GM23338 (cell line): ENCODE data around the gene P3H4. TPM values are rescaled to one million over a fixed set of nuclear protein-coding genes. Genes with fewer than 3 reads are reported as not detected.

ENCODE experiments used
- ATAC-seq: fragments of 200-7000 bp; cut with Tn5 transposase; 3 replicates; pipeline ENCODE4 v1.9.1; 2020
- DNase-seq: peaks from one replicate; pipeline ENCODE4 v3.0.0-alpha.2; 2015; ENCODE audit warnings: low spot score
- H2AFZ ChIP-seq: fragments of 200-600 bp; sonication (generic); 2 replicates; pipeline ENCODE4 v1.8.0; 2016; ENCODE audit warnings: antibody characterized with exemption, mild to moderate bottlenecking, moderate library complexity
- H3F3A ChIP-seq: fragments of 200-600 bp; sonication (generic); replicated peaks from 2 replicates; pipeline ENCODE4 v1.8.0; 2017; ENCODE audit warnings: antibody characterized with exemption, mixed run types, low read depth
- H3K27ac ChIP-seq: fragments of 200-600 bp; sonication (generic); 2 replicates; pipeline ENCODE4 v1.6.1; 2016; ENCODE audit warnings: low read depth
- H3K27me3 ChIP-seq: fragments of 200-600 bp; sonication (generic); 2 replicates; pipeline ENCODE4 v1.8.0; 2016; ENCODE audit warnings: mild to moderate bottlenecking, mixed run types, moderate library complexity; ENCODE audit not compliant: insufficient read depth
- H3K36me3 ChIP-seq: fragments of 200-600 bp; sonication (generic); 2 replicates; pipeline ENCODE4 v1.8.0; 2016; ENCODE audit warnings: mild to moderate bottlenecking; ENCODE audit not compliant: insufficient read depth
- H3K4me1 ChIP-seq: fragments of 200-600 bp; sonication (generic); 2 replicates; pipeline ENCODE4 v1.8.0; 2016; ENCODE audit warnings: mild to moderate bottlenecking, moderate library complexity; ENCODE audit not compliant: insufficient read depth
- H3K4me2 ChIP-seq: fragments of 200-600 bp; sonication (generic); 2 replicates; pipeline ENCODE4 v1.7.1; 2017; ENCODE audit warnings: mixed run types
- H3K4me3 ChIP-seq: fragments of 200-600 bp; sonication (generic); 2 replicates; pipeline ENCODE4 v1.6.1; 2016; ENCODE audit warnings: mixed run types
- H3K79me2 ChIP-seq: fragments of 200-600 bp; sonication (generic); replicated peaks from 2 replicates; pipeline ENCODE4 v1.8.0; 2017; ENCODE audit warnings: mild to moderate bottlenecking; ENCODE audit not compliant: insufficient read depth
- H3K9me2 ChIP-seq: fragments of 200-600 bp; sonication (generic); 2 replicates; pipeline ENCODE4 v1.8.0; 2017; ENCODE audit not compliant: insufficient read depth
- H4K20me1 ChIP-seq: fragments of 200-600 bp; sonication (generic); replicated peaks from 2 replicates; pipeline ENCODE4 v1.8.0; 2017; ENCODE audit warnings: mild to moderate bottlenecking; ENCODE audit not compliant: insufficient read depth
- H3K27ac Mint-ChIP-seq: 2 replicates; pipeline ENCODE4 v1.8.0; 2020; ENCODE audit warnings: inconsistent platforms, mild to moderate bottlenecking, moderate library complexity, mixed read lengths
- H3K27me3 Mint-ChIP-seq: 3 replicates; pipeline ENCODE4 v1.8.0; 2022; ENCODE audit warnings: low read depth, mild to moderate bottlenecking, moderate library complexity, mixed read lengths, inconsistent platforms; ENCODE audit not compliant: insufficient read depth, poor library complexity
- H3K36me3 Mint-ChIP-seq: 3 replicates; pipeline ENCODE4 v1.8.0; 2021; ENCODE audit warnings: low read depth, mild to moderate bottlenecking, inconsistent platforms, moderate library complexity, mixed read lengths
- H3K4me1 Mint-ChIP-seq: 3 replicates; pipeline ENCODE4 v1.8.0; 2020; ENCODE audit warnings: mild to moderate bottlenecking, inconsistent platforms, mixed read lengths
- H3K4me3 Mint-ChIP-seq: 3 replicates; pipeline ENCODE4 v1.8.0; 2021; ENCODE audit warnings: moderate library complexity, mild to moderate bottlenecking, inconsistent platforms, mixed read lengths
- H3K9me3 Mint-ChIP-seq: 3 replicates; pipeline ENCODE4 v1.8.0; 2020; ENCODE audit warnings: moderate library complexity, mild to moderate bottlenecking, inconsistent platforms, mixed read lengths
- ETS1 ChIP-seq: IDR thresholded peaks from 2 replicates; pipeline ENCODE4 v1.6.1; 2016; ENCODE audit warnings: antibody characterized with exemption
- EZH2 ChIP-seq: fragments of 200-600 bp; sonication (generic); IDR thresholded peaks from one replicate; pipeline ENCODE4 v1.8.0; 2017; ENCODE audit warnings: antibody characterized with exemption, mild to moderate bottlenecking, low read depth; ENCODE audit not compliant: unreplicated experiment
- EZH2phosphoT487 ChIP-seq: fragments of 200-600 bp; sonication (generic); IDR thresholded peaks from one replicate; pipeline ENCODE4 v1.8.1; 2018; ENCODE audit warnings: antibody characterized with exemption; ENCODE audit not compliant: unreplicated experiment
- JUNB ChIP-seq: IDR thresholded peaks from one replicate; pipeline ENCODE4 v1.6.1; 2016; ENCODE audit warnings: antibody characterized with exemption; ENCODE audit not compliant: unreplicated experiment
- NANOG ChIP-seq: IDR thresholded peaks from 2 replicates; pipeline ENCODE4 v1.6.1; 2016; ENCODE audit warnings: antibody characterized with exemption, borderline replicate concordance
- REST ChIP-seq: IDR thresholded peaks from one replicate; pipeline ENCODE4 v1.6.1; 2018; ENCODE audit warnings: antibody characterized with exemption; ENCODE audit not compliant: unreplicated experiment
- STAT1 ChIP-seq: IDR thresholded peaks from one replicate; pipeline ENCODE4 v1.6.1; 2016; ENCODE audit warnings: antibody characterized with exemption; ENCODE audit not compliant: unreplicated experiment
- ZNF114 ChIP-seq: fragments of 250-450 bp; sonication (Bioruptor Pico); IDR thresholded peaks from 2 replicates; pipeline ENCODE4 v1.5.0; 2020; ENCODE audit warnings: mild to moderate bottlenecking, moderate library complexity
- polyA plus RNA-seq: library from polyadenylated mRNA; unstranded; fragments of >200 nt; fragmentation: Nextera tagmentation; extraction: Ambion mirVana; gene quantifications from 2 replicates; pipeline ENCODE4 v1.2.1, GENCODE V29; 2016
- total RNA-seq: library from RNA; depleted of rRNA; stranded (reverse); fragments of >200 nt; shearing (Covaris generic); gene quantifications from 2 replicates; pipeline ENCODE4 v1.2.3, GENCODE V29; 2014

Gene P3H4
- total and polyA plus RNA-seq, 2 experiments from 2014 or later = 16.0 to 33.3 TPM

GRCh38 chr17:41792845-41793783 is 18.6 kb downstream of the P3H4 start:
- peaks cover 42% of the 10 kb centered on the region for H3K27me3 ChIP-seq
- no peaks in the 10 kb centered on the region for H4K20me1 ChIP-seq
- DNase-seq (peak; percentile 47), ATAC-seq (peak; percentile 45)
- H3K27me3 Mint-ChIP-seq = peaks cover 49% of the 10 kb centered on the region
- no peaks in the 10 kb centered on the region for H3K36me3 Mint-ChIP-seq
- H3K27ac Mint-ChIP-seq = no peak overlapping the region
- peak overlapping the region; percentile 42 for H3K4me3 ChIP-seq
- TF ChIP-seq REST = no peak
- no peak for TF ChIP-seq JUNB
- no peak for TF ChIP-seq ZNF114 (CRISPR knock-in tag)
- TF ChIP-seq NANOG = no peak
- TF ChIP-seq ETS1 = no peak
- TF ChIP-seq EZH2 = no peak
- H3K4me1 ChIP-seq = peaks cover 31% of the 10 kb centered on the region
- H2AFZ ChIP-seq = 0 out of 2 replicates have a peak overlapping the region, but pooled peaks have one; percentile 16
- H3K4me3 Mint-ChIP-seq = peak overlapping the region; percentile 63
- H3K79me2 ChIP-seq = no peaks in the 10 kb centered on the region
- H3K36me3 ChIP-seq = no peaks in the 10 kb centered on the region
- no peaks in the 10 kb centered on the region for H3K9me2 ChIP-seq
- no peak overlapping the region for H3K27ac ChIP-seq
- H3F3A ChIP-seq = peaks cover 13% of the 10 kb centered on the region; the same call in 1 of the 2 replicates
- H3K4me1 Mint-ChIP-seq = peaks cover 36% of the 10 kb centered on the region
- no peaks in the 10 kb centered on the region for H3K9me3 Mint-ChIP-seq
- H3K4me2 ChIP-seq = peak overlapping the region; percentile 77

GRCh38 chr17:41787021-41787418 is 24.7 kb downstream of the P3H4 start:
- H3K27me3 ChIP-seq = peaks cover 4% of the 10 kb centered on the region; the same call in 1 of the 2 replicates
- Mint-ChIP-seq H3K36me3 (no peaks in the 10 kb centered on the region; the same call in 2 of the 3 replicates), H3K9me3 (no peaks in the 10 kb centered on the region), H3K27me3 (peaks cover 34% of the 10 kb centered on the region), H3K27ac (no peak overlapping the region; the same call in 1 of the 2 replicates), H3K4me3 (peak overlapping the region; percentile 86), H3K4me1 (peaks cover 32% of the 10 kb centered on the region)
- H3K79me2 ChIP-seq = peaks cover 21% of the 10 kb centered on the region
- ATAC-seq (no peak), DNase-seq (no peak)
- peaks cover 18% of the 10 kb centered on the region for H3K4me1 ChIP-seq
- H3F3A ChIP-seq = peaks cover 12% of the 10 kb centered on the region; the same call in 1 of the 2 replicates
- H3K36me3 ChIP-seq = no peaks in the 10 kb centered on the region
- H4K20me1 ChIP-seq = no peaks in the 10 kb centered on the region
- H3K4me2 ChIP-seq = 0 out of 2 replicates have a peak overlapping the region, but pooled peaks have one; percentile 15
- no peak overlapping the region for H3K4me3 ChIP-seq
- no peak overlapping the region for H2AFZ ChIP-seq
- TF ChIP-seq ETS1 (no peak), STAT1 (no peak), EZH2phosphoT487 (no peak)
- H3K27ac ChIP-seq = no peak overlapping the region
- no peaks in the 10 kb centered on the region for H3K9me2 ChIP-seq
